Fibroblast of villous mesenchyme (primary cell): ENCODE data around the gene ZBTB11. TPM values are rescaled to one million over a fixed set of nuclear protein-coding genes. Genes with fewer than 3 reads are reported as not detected.

Experiments used
- DNase-seq: peaks from one replicate; pipeline ENCODE4 v3.0.0-alpha.2; 2010; ENCODE audit warnings: low read depth
- H3K4me3 ChIP-seq: 2 replicates; pipeline ENCODE4 v1.5.1; 2011; ENCODE audit warnings: low read depth, mild to moderate bottlenecking, low read length
- total RNA-seq: library from RNA; depleted of rRNA; stranded (reverse); fragments of >200 nt; gene quantifications from 2 replicates; pipeline ENCODE4 v1.2.3, GENCODE V29; 2012
- TF ChIP-seq, protein P1 (sequence below): IDR thresholded peaks from 2 replicates; pipeline ENCODE4 v1.5.1; 2012; ENCODE audit warnings: low read depth, mild to moderate bottlenecking, low read length; ENCODE audit not compliant: insufficient read depth

Gene ZBTB11
- total RNA-seq, 1 donor, result 33.2 TPM

DNA sequence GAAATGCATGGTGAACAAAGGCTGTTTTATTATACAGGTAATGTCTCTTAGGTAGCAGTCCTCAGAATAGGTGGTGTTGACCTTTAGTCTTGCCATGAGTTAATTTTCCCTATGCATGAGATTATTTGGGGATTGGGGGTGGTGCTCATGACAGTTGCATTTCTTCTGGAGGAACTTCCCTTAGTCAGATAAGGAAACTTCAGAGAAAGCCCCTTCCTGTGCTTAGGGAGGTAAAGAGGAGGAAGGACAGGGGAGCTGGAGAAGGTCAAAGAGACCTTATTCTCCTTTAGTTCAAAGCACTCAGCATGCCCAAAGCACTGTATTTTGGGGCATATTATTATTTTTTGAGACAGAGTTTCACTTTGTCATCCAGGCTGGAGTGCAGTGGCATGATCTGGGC is 47.7 kb downstream of the ZBTB11 start:
- no peak for DNase-seq
- H3K4me3 ChIP-seq, result no peak overlapping the region
- TF ChIP-seq, protein P1, sequence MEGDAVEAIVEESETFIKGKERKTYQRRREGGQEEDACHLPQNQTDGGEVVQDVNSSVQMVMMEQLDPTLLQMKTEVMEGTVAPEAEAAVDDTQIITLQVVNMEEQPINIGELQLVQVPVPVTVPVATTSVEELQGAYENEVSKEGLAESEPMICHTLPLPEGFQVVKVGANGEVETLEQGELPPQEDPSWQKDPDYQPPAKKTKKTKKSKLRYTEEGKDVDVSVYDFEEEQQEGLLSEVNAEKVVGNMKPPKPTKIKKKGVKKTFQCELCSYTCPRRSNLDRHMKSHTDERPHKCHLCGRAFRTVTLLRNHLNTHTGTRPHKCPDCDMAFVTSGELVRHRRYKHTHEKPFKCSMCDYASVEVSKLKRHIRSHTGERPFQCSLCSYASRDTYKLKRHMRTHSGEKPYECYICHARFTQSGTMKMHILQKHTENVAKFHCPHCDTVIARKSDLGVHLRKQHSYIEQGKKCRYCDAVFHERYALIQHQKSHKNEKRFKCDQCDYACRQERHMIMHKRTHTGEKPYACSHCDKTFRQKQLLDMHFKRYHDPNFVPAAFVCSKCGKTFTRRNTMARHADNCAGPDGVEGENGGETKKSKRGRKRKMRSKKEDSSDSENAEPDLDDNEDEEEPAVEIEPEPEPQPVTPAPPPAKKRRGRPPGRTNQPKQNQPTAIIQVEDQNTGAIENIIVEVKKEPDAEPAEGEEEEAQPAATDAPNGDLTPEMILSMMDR, result no peak

GRCh38 chr3:101625879-101626278 is 51.1 kb downstream of the ZBTB11 start:
- DNase-seq, result no peak
- TF ChIP-seq, protein P1, result no peak
- H3K4me3 ChIP-seq, result no peak overlapping the region

- TF ChIP-seq, protein P1, result no peak
- H3K4me3 ChIP-seq, result no peak overlapping the region
- DNase-seq, result no peak
Measured at GRCh38 chr3:101624857-101625256, 52.1 kb downstream of the ZBTB11 start.

DNA sequence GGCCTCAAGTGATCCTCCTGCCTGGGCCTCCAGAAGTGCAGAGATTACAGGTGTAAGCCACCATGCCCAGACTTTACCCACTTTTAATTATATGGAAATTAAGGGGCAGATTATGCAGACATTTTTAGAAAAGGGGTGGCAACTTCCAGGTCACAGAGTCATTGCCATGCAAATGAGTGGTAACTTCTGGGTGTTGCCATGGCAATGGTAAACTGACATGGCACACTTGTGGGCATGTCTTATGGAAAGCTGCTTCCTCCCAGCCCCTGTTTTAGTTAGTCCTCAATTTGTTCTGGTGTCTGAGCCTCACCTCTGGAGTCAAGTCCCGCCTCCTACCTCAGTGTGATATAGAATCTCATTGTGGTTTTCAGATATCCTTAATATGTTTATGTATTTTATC is 53.3 kb downstream of the ZBTB11 start:
- TF ChIP-seq, protein P1, result no peak
- no peak overlapping the region for H3K4me3 ChIP-seq
- no peak for DNase-seq

GRCh38 chr3:101619734-101620133 is 57.2 kb downstream of the ZBTB11 start:
- TF ChIP-seq, protein P1, result no peak
- no peak overlapping the region for H3K4me3 ChIP-seq
- no peak for DNase-seq

- DNase-seq, result no peak
- TF ChIP-seq, protein P1, result no peak
Measured at GRCh38 chr3:101618726-101619125, 58.2 kb downstream of the ZBTB11 start.

DNA sequence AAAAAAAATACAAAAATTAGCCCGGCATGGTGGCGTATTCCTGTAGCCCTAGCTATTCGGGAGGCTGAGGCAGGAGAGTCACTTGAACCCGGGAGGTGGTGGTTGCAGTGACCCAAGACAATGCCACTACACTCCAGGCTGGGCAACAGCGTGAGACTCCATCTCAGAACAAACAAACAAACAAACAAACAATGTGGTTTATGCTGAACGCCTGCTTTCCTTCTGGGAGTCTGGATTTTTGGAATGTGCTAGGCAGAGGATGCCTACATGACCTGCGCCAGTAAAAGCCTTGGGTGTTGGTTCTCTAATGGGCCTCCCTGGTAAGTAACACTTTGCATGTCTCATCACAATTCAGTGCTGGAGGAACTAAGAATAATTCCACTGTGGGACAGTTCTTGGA is 59.5 kb downstream of the ZBTB11 start:
- no peak overlapping the region for H3K4me3 ChIP-seq
- TF ChIP-seq, protein P1, result no peak
- no peak for DNase-seq

More at GRCh38 chr3:101618726-101619125, 58.2 kb downstream of the ZBTB11 start:
- no peak overlapping the region for H3K4me3 ChIP-seq
